Heart right ventricle (tissue), 16 donors: ENCODE data around the gene ADAMTS6. TPM values are rescaled to one million over a fixed set of nuclear protein-coding genes. Genes with fewer than 3 reads are reported as not detected.
A peak's percentile ranks its signal among the peaks of the same experiment; 100 is the strongest.

Experiments used
- ATAC-seq, 8 donors: fragments of 200-7000 bp; cut with Tn5 transposase; one replicate each; pipeline ENCODE4 v1.9.1; 2020; ENCODE audit warnings: mild to moderate bottlenecking in 8 of 8, moderate library complexity in 8 of 8, moderate number of reproducible peaks in 1 of 8
- DNase-seq, 2 donors: peaks; one replicate each; pipeline ENCODE4 v3.0.0-alpha.2; 2020
- H3K27ac ChIP-seq, 10 donors: fragments of 200-600 bp; sonication (generic) in 2 of 10; one replicate each; pipeline versions ENCODE4 v1.5.0 to v1.8.0; 2020 to 2022; ENCODE audit warnings: mild to moderate bottlenecking in 3 of 10
- H3K27me3 ChIP-seq, 7 donors: fragments of 200-600 bp; one replicate each; pipeline ENCODE4 v1.8.0; 2021 to 2022; ENCODE audit warnings: mild to moderate bottlenecking in 2 of 7
- H3K36me3 ChIP-seq, 9 donors: fragments of 200-600 bp; sonication (generic) in 1 of 9; one replicate each; pipeline versions ENCODE4 v1.5.0 to v1.8.0; 2020 to 2022; ENCODE audit warnings: mild to moderate bottlenecking in 2 of 9
- H3K4me1 ChIP-seq, 9 donors: fragments of 200-600 bp; sonication (generic) in 1 of 9; one replicate each; pipeline versions ENCODE4 v1.5.0 to v1.8.0; 2020 to 2022; ENCODE audit warnings: mild to moderate bottlenecking in 4 of 9
- H3K4me3 ChIP-seq, 10 donors: fragments of 200-600 bp; sonication (generic) in 2 of 10; one replicate each; pipeline versions ENCODE4 v1.5.0 to v1.8.0; 2020 to 2022; ENCODE audit warnings: mild to moderate bottlenecking in 7 of 10, moderate library complexity in 2 of 10
- H3K9me3 ChIP-seq, 11 donors: fragments of 200-600 bp in 10 of 11; sonication (generic) in 2 of 11; one replicate each; pipeline versions ENCODE4 v1.5.0 to v1.8.0; 2013 to 2022; ENCODE audit warnings: mild to moderate bottlenecking in 2 of 11, control low read depth in 1 of 11, moderate library complexity in 1 of 11
- WGBS, 2 donors: extraction: QIAGEN DNeasy Blood & Tissue Kit; methylation state at CpG; one replicate each; pipeline ENCODE4 v1.1.7; 2013; ENCODE audit warnings: inconsistent platforms in 1 of 2; 5-methylcytosine and 5-hydroxymethylcytosine counted together
- intact Hi-C, 10 donors: fragments of 100-400 bp; cut with DNase I; formaldehyde crosslinking; loops; one replicate each; pipeline versions ENCODE4 v1.11.1 to v1.14.2; 2022
- polyA plus RNA-seq, 2 donors: library from polyadenylated mRNA; stranded (reverse); fragments of 200-250 nt; gene quantifications; one replicate each; pipeline ENCODE4 v1.2.3, GENCODE V29; 2013
- total RNA-seq, 10 donors: library from RNA; stranded (reverse); fragmentation: NEBNext Ultra II Directional in 3 of 10; extraction: Animal tissue kit (Norgen Biotek cat#: 25700) in 3 of 10; gene quantifications; one replicate each; pipeline versions ENCODE4 v1.2.1 to v1.2.4, GENCODE V29; 2021 to 2023
- TF ChIP-seq, protein P1 (sequence below), 9 donors: fragments of 200-600 bp; sonication (generic) in 2 of 9; IDR thresholded peaks; one replicate each; pipeline versions ENCODE4 v1.5.0 to v1.8.0; 2021 to 2022; ENCODE audit warnings: antibody characterized with exemption in 9 of 9, mild to moderate bottlenecking in 5 of 9, moderate library complexity in 1 of 9
- donor health status: Arrhythmogenic right ventricular cardiomyopathy.
- donor health status: ischemic (EF 13 %, LVEDD 7.1; RV severe dilation, severe dysfunction).
- donor health status: healthy with polysubstance abuse.
- donor health status: DM: no; HTN: yes; CAD: no.
- donor health status: DM: no; HTN: no; CAD: no.
- donor health status: ischemic (EF 25% LVEDD 6.9; RV normal size, moderate dysfunction).
- donor health status: ischemic (EF 25% LVEDD 5.7; RV mildly dilated, moderate dysfunction).
- donor health status: healthy.
- donor health status: DM: yes; HTN: yes; CAD: no.
- donor health status: Ischemic cardiomyopathy.
- donor health status: ischemic (EF 35%, LVEDD 5.7; RV mildly dilated, moderate dysfunction).
- donor health status: nonischemic (EF 11% LVEDD 7.7; RV severe dilation, severe dysfunction).
- donor health status: DM: yes; HTN: yes; CAD: no.
- donor health status: PGD.
- donor health status: ischemic (EF 29% LVEDD 5.4; RV normal size, mild dysfunction).
- donor health status: nonischemic (EF 23%, LVEDD 6.1; RV moderate dilation, normal function).

Gene ADAMTS6
- total and polyA plus RNA-seq, 12 donors = 0.25 to 4.1 (median 2.1) TPM

DNA sequence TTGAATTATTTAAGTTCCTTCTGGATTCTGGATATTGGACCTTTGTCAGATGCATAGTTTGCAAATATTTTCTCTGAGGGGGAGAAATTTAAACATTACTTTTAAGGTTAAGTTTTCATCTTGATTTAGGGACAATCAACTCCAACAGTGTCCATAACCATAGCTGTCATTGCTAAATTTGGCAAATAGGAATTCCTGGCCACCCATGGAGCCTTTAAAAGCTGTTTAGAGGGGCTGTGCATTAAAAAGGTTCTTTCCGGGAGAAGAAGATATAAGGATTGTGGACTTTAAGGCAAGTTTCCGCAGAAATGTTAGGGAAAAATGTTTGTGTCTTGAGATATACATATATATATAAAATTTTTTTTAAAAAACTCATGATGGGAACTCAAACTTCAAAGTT is 339.7 kb downstream of the ADAMTS6 start:
- intact Hi-C loops = no loop called here
- no peak overlapping the region for H3K27ac ChIP-seq
- no peak overlapping the region for H3K4me3 ChIP-seq
- H3K9me3 ChIP-seq = no peaks in the 10 kb centered on the region
- no peak for DNase-seq
- ATAC-seq = no peak
- H3K27me3 ChIP-seq = no peaks in the 10 kb centered on the region
- TF ChIP-seq, protein P1, sequence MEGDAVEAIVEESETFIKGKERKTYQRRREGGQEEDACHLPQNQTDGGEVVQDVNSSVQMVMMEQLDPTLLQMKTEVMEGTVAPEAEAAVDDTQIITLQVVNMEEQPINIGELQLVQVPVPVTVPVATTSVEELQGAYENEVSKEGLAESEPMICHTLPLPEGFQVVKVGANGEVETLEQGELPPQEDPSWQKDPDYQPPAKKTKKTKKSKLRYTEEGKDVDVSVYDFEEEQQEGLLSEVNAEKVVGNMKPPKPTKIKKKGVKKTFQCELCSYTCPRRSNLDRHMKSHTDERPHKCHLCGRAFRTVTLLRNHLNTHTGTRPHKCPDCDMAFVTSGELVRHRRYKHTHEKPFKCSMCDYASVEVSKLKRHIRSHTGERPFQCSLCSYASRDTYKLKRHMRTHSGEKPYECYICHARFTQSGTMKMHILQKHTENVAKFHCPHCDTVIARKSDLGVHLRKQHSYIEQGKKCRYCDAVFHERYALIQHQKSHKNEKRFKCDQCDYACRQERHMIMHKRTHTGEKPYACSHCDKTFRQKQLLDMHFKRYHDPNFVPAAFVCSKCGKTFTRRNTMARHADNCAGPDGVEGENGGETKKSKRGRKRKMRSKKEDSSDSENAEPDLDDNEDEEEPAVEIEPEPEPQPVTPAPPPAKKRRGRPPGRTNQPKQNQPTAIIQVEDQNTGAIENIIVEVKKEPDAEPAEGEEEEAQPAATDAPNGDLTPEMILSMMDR (IDR thresholded peaks at IDR 0.05) = no peak
- peaks cover 0 to 20% (median 13%) of the 10 kb centered on the region in 9 donors for H3K4me1 ChIP-seq
- no peaks in the 10 kb centered on the region for H3K36me3 ChIP-seq
- 65 to 81% methylated on average over 2 of the region's 2 CpGs for WGBS, 2 donors

DNA sequence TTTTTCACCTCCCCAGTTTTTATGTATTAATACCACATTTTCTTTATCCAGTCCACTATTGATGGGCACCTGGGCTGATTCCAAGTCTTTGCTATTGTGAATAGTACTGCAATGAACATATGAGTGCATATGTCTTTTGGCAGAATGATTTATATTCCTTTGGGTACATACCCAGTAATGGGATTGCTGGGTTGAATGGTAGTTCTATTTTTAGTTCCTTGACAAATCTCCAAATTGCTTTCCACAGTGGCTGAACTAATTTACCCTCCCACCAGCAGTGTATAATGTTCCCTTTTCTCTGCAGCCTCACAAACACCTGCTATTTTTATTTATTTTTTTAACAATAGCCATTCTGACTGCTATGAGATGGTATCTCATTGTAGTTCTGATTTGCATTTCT is 340.2 kb downstream of the ADAMTS6 start:
- no peaks in the 10 kb centered on the region for H3K9me3 ChIP-seq
- H3K36me3 ChIP-seq = no peaks in the 10 kb centered on the region
- H3K4me1 ChIP-seq = peaks cover 0 to 20% (median 13%) of the 10 kb centered on the region in 9 donors
- no peak overlapping the region for H3K4me3 ChIP-seq
- H3K27ac ChIP-seq = no peak overlapping the region
- TF ChIP-seq, protein P1 (IDR thresholded peaks at IDR 0.05) = no peak
- no peaks in the 10 kb centered on the region for H3K27me3 ChIP-seq
- ATAC-seq (no peak), DNase-seq (no peak)
- intact Hi-C loops = loop anchor here in 1 of 10 donors (2.0 kb wide), 1 partner anchor 63 kb away; no protein-coding TSS in a partner anchor

GRCh38 chr5:65137631-65138030 is 344.1 kb downstream of the ADAMTS6 start:
- DNase-seq = no peak
- no peaks in the 10 kb centered on the region for H3K27me3 ChIP-seq
- intact Hi-C loops = no loop called here
- TF ChIP-seq, protein P1 (IDR thresholded peaks at IDR 0.05) = no peak
- ATAC-seq = peak in 2 of 8 donors; percentile 12 to 20
- 49 to 54% methylated on average over 4 of the region's 4 CpGs for WGBS, 2 donors
- H3K9me3 ChIP-seq = no peaks in the 10 kb centered on the region
- H3K36me3 ChIP-seq = no peaks in the 10 kb centered on the region
- no peak overlapping the region for H3K27ac ChIP-seq
- H3K4me3 ChIP-seq = no peak overlapping the region
- H3K4me1 ChIP-seq = peaks cover 0 to 20% (median 12%) of the 10 kb centered on the region in 9 donors

DNA sequence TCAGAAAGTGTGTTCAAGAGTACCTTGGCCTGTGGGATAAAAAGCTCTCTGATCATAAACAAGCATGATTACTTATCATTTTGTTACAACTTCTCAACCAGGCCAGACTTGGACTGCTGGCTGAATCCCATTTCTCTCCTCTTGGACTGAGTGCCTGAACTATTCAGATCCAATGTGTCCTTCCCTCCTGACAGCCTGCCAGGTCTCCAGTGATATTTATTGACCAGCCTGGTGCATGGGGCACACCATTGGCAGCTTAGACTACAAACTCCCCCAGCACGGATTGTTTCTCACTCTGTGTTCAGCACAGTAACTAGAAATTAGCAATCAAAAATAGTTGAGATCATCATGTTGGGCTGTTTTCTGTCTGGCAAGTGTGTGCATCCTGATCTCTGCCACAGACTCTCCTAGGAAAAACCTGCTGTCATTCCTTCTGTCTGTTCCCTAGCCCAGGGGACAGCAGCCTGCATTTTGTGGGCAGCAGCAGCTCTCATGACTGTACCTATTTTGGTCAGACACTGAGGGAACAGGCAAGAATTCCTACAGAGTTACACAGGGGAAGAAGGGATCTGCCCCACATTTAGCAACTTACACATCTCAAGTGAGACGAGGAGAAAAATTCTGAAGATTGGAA is 348.1 kb downstream of the ADAMTS6 start:
- ATAC-seq (peak in 6 of 8 donors; percentile 35 to 86 (median 68)), DNase-seq (no peak)
- Histone ChIP-seq H3K36me3 (no peaks in the 10 kb centered on the region), H3K9me3 (no peaks in the 10 kb centered on the region), H3K27me3 (no peaks in the 10 kb centered on the region), H3K4me3 (no peak overlapping the region), H3K27ac (peak overlapping the region in 5 of 10 donors; percentile 5 to 65 (median 39)), H3K4me1 (peaks cover 0 to 14% (median 0%) of the 10 kb centered on the region in 9 donors)
- 41 to 62% methylated on average over 2 of the region's 2 CpGs for WGBS, 2 donors
- TF ChIP-seq, protein P1 (IDR thresholded peaks at IDR 0.05) = no peak
- intact Hi-C loops = no loop called here
